ENCODE measurements around the gene MRPS33. TPM values are rescaled to one million over a fixed set of nuclear protein-coding genes. Genes with fewer than 3 reads are reported as not detected.

MRPS33 gene
- total RNA-seq: 34.4 and 41.2 TPM in 2 replicates

DNA sequence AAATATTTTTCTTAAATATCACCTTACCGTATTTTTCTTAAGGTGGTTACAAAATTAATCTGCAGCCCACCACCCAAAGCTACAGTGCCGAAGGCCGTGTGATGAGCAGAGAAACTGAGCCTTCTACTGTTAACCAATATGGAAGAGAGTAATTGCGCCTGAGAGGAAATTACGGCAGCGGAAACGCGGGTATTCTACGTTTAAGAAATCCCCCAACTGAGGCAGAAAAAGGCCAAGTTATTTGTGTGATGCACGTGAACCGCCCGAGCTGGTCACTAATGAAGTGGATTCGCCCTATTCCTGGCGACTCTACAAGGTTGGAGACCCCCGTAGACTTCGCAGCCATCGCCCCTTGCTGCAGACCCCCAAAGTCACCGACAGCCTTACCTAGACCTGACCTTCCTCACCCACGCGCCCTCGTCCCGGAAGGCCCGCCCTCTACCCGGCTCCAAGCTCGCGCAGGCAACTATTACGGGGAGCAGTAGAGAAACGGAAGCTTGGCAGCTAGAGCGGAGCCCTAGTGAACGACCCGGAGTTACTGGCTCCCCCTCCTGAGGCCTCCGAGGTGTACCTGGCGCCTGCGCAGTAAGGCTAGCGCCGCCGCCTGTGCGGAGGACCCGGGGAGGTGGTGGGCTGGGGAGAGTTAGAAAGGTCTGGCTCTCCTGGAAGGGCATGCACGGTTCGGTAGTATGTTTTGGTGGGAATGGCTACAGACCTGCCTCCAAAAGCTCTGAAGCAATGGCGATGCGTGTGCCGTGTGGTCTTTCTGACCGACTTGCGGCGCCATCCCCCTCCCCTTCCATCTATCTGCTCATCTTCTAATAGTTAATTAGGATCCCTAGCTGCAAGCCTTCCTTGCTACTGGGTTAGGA, at the start of gene MRPS33:
TSS of gene MRPS33 (minus strand) at position 429 of the 872 bp plus-strand sequence. CDS start 4,319 bp downstream, outside the sequence.

Small RNA genes lying within 50 kb of the gene (small RNA-seq; reads per million reads assigned to genes)
- gene RNU4-74P: not detected

Other genes starting within 250 kb of the MRPS33 start
- gene BRAF, start 90.0 kb downstream of the MRPS33 start, total RNA-seq: 34.9 and 35.7 TPM in 2 replicates
- gene TMEM178B, start 59.1 kb upstream of the MRPS33 start, total RNA-seq: under 0.01 and 0.11 TPM in 2 replicates

Measured in articular chondrocyte of knee joint (primary cell).